A549 treated with GW870086 at 1 μM for 4 hours (cell line): ENCODE measurements around the gene ZNRF3. TPM values are rescaled to one million over a fixed set of nuclear protein-coding genes. Genes with fewer than 3 reads are reported as not detected.

Source experiments
- total RNA-seq: library from RNA; stranded (reverse); fragments of 200-300 nt; extraction: Qiagen RNA extraction; gene quantifications from 5 replicates; pipeline ENCODE4 v1.2.3, GENCODE V29; 2022; ENCODE audit warnings: low read depth

The ZNRF3 gene
- 5.4 to 8.2 TPM (median 7.5 TPM) in 5 replicates for total RNA-seq

GRCh38 chr22:28882878-28883656 is at the start of gene ZNRF3:
Gene ZNRF3, plus strand, starts transcription at chr22:28883572. Its CDS starts 195 bp downstream, at chr22:28883767.

GRCh38 chr22:29061773-29062172 is 178.4 kb downstream of the ZNRF3 start, which contains the start of gene C22orf31:
Gene C22orf31, minus strand, starts transcription at chr22:29061831. Its CDS starts 39 bp downstream, at chr22:29061792.

GRCh38 chr22:29072979-29073617 is 189.7 kb downstream of the ZNRF3 start, which contains the start of gene KREMEN1:
Gene KREMEN1, plus strand, starts transcription at chr22:29073035. Its CDS starts 96 bp downstream, at chr22:29073131.

Other genes starting within 250 kb of the ZNRF3 start
- 1.8 to 3.2 TPM (median 2.8 TPM) in 5 replicates for gene TTC28, start 203.7 kb upstream of the ZNRF3 start, total RNA-seq
- gene CHEK2, start 141.8 kb upstream of the ZNRF3 start, total RNA-seq, result 8.8 to 11.3 TPM (median 9.1 TPM) in 5 replicates
- 10.5 to 15.5 TPM (median 12.2 TPM) in 5 replicates for gene HSCB, start 141.5 kb upstream of the ZNRF3 start, total RNA-seq
- gene CCDC117, start 110.9 kb upstream of the ZNRF3 start, total RNA-seq, result 7.8 to 11.9 TPM (median 9.9 TPM) in 5 replicates
- 54.6 to 63.1 TPM (median 56.8 TPM) in 5 replicates for gene XBP1, start 83.0 kb upstream of the ZNRF3 start, total RNA-seq
- gene C22orf31, start 178.3 kb downstream of the ZNRF3 start, total RNA-seq, result not detected in 5 replicates
- 2.7 to 4.7 TPM (median 4.3 TPM) in 5 replicates for gene KREMEN1, start 189.5 kb downstream of the ZNRF3 start, total RNA-seq